GM21717 (cell line): ENCODE data around the gene TTF2.

Source experiments
- ATAC-seq: cut with Tn5 transposase; IDR thresholded peaks from one replicate; pipeline ENCODE4 v1.9.1; 2021; ENCODE audit warnings: mild to moderate bottlenecking, moderate library complexity; ENCODE audit not compliant: unreplicated experiment

TTF2 gene

GRCh38 chr1:117045644-117046043, 14.5 kb upstream of the TTF2 start:
- no peak for ATAC-seq

- no peak for ATAC-seq
Observed at GRCh38 chr1:117046781-117047180, 13.3 kb upstream of the TTF2 start.

- no peak for ATAC-seq
Observed at GRCh38 chr1:117047271-117047670, 12.9 kb upstream of the TTF2 start.

- no peak for ATAC-seq
Observed at GRCh38 chr1:117049857-117050256, 10.3 kb upstream of the TTF2 start.

GRCh38 chr1:117051224-117052064, 8.7 kb upstream of the TTF2 start:
- peak; percentile 73 for ATAC-seq

GRCh38 chr1:117054068-117054467, 6.1 kb upstream of the TTF2 start:
- no peak for ATAC-seq

GRCh38 chr1:117058810-117059209, 1.3 kb upstream of the TTF2 start:
- ATAC-seq = no peak

- ATAC-seq = peak; percentile 26
Observed at GRCh38 chr1:117059334-117059677, 820 bp upstream of the TTF2 start.

GRCh38 chr1:117060441-117061317, 553 bp downstream of the TTF2 start:
- peak; percentile 25 for ATAC-seq

- peak; percentile 25 for ATAC-seq
Observed at GRCh38 chr1:117061986-117062415, 1.9 kb downstream of the TTF2 start.

GRCh38 chr1:117066367-117066766, 6.2 kb downstream of the TTF2 start:
- no peak for ATAC-seq

- ATAC-seq = no peak
Observed at GRCh38 chr1:117067533-117068370, 7.6 kb downstream of the TTF2 start.

- no peak for ATAC-seq
Observed at GRCh38 chr1:117068580-117068979, 8.5 kb downstream of the TTF2 start.

GRCh38 chr1:117069220-117069844, 9.2 kb downstream of the TTF2 start:
- ATAC-seq = no peak

GRCh38 chr1:117070124-117070523, 10.0 kb downstream of the TTF2 start:
- ATAC-seq = no peak

- ATAC-seq = no peak
Observed at GRCh38 chr1:117076648-117077047, 16.5 kb downstream of the TTF2 start.

- ATAC-seq = no peak
Observed at GRCh38 chr1:117077267-117077666, 17.1 kb downstream of the TTF2 start.

- no peak for ATAC-seq
Observed at GRCh38 chr1:117079737-117080136, 19.6 kb downstream of the TTF2 start.

- no peak for ATAC-seq
Observed at GRCh38 chr1:117084231-117084630, 24.1 kb downstream of the TTF2 start.

- no peak for ATAC-seq
Observed at GRCh38 chr1:117087686-117088085, 27.6 kb downstream of the TTF2 start.

GRCh38 chr1:117089996-117090395, 29.9 kb downstream of the TTF2 start:
- no peak for ATAC-seq
